Lung (tissue), 12 donors: ENCODE measurements around the gene AP4B1. TPM values are rescaled to one million over a fixed set of nuclear protein-coding genes. Genes with fewer than 3 reads are reported as not detected.

Experiments
- ATAC-seq: fragments of 200-7000 bp; cut with Tn5 transposase; one replicate; pipeline ENCODE4 v1.9.1; 2020; ENCODE audit warnings: moderate number of reproducible peaks; ENCODE audit not compliant: insufficient read depth, low FRiP score
- DNase-seq, 3 donors: peaks; one replicate each; pipeline ENCODE4 v3.0.0-alpha.2; 2013 to 2017
- H3K27ac ChIP-seq, 2 donors: one replicate each; pipeline ENCODE4 v1.5.1; 2013; ENCODE audit warnings: mild to moderate bottlenecking in 2 of 2, moderate library complexity in 2 of 2, control low read depth in 1 of 2, inconsistent platforms in 1 of 2, low read depth in 1 of 2, low read length in 1 of 2
- H3K27me3 ChIP-seq, 3 donors: one replicate each; pipeline ENCODE4 v1.5.1; 2013; ENCODE audit warnings: low read length in 2 of 3; ENCODE audit not compliant: control insufficient read depth in 3 of 3, insufficient read depth in 3 of 3
- H3K36me3 ChIP-seq, 4 donors: one replicate each; pipeline ENCODE4 v1.5.1; 2013; ENCODE audit warnings: low read length in 4 of 4, mild to moderate bottlenecking in 1 of 4, moderate library complexity in 1 of 4; ENCODE audit not compliant: control insufficient read depth in 4 of 4, insufficient read depth in 4 of 4
- H3K4me1 ChIP-seq, 5 donors: one replicate each; pipeline ENCODE4 v1.5.1; 2013; ENCODE audit warnings: low read length in 5 of 5, mild to moderate bottlenecking in 2 of 5, moderate library complexity in 1 of 5; ENCODE audit not compliant: control insufficient read depth in 5 of 5, insufficient read depth in 5 of 5
- H3K4me3 ChIP-seq: one replicate; pipeline ENCODE4 v1.5.1; 2013; ENCODE audit warnings: mild to moderate bottlenecking, control low read depth, moderate library complexity
- H3K9ac ChIP-seq, 2 donors: one replicate each; pipeline ENCODE4 v1.5.1; 2013; ENCODE audit warnings: low read length in 2 of 2, control low read depth in 1 of 2; ENCODE audit not compliant: insufficient read depth in 1 of 2
- H3K9me3 ChIP-seq, 4 donors: one replicate each; pipeline ENCODE4 v1.5.1; 2013; ENCODE audit warnings: low read length in 3 of 4, mild to moderate bottlenecking in 1 of 4, moderate library complexity in 1 of 4; ENCODE audit not compliant: control insufficient read depth in 4 of 4, insufficient read depth in 3 of 4
- CTCF ChIP-seq: IDR thresholded peaks from 2 replicates; pipeline ENCODE4 v1.5.1; 2012; ENCODE audit warnings: mild to moderate bottlenecking; ENCODE audit errors: control extremely low read depth, extremely low read depth
- WGBS, 2 donors: extraction: QIAGEN DNeasy Blood & Tissue Kit; methylation state at CpG; one replicate each; pipeline ENCODE4 v1.1.7; 2013; 5-methylcytosine and 5-hydroxymethylcytosine counted together
- polyA plus RNA-seq, 2 donors: library from polyadenylated mRNA; stranded (reverse); fragments of 200-250 nt; gene quantifications; one replicate each; pipeline ENCODE4 v1.2.1, GENCODE V29; 2013
- total RNA-seq, 2 donors: library from RNA; depleted of rRNA in 1 of 2; stranded (reverse); fragments of >200 nt in 1 of 2; gene quantifications; one replicate each; pipeline ENCODE4 v1.2.1, GENCODE V29; 2014 to 2021
- donor health status: control.
- donor health status: control.
- donor health status: Bipolar disorder and iron deficiency.
- donor health status: healthy.
- donor health status: DM: yes; HTN: yes; CAD: no.

Gene AP4B1
- total and polyA plus RNA-seq, 4 donors, result 12.8 to 43.9 (median 18.9) TPM

DNA sequence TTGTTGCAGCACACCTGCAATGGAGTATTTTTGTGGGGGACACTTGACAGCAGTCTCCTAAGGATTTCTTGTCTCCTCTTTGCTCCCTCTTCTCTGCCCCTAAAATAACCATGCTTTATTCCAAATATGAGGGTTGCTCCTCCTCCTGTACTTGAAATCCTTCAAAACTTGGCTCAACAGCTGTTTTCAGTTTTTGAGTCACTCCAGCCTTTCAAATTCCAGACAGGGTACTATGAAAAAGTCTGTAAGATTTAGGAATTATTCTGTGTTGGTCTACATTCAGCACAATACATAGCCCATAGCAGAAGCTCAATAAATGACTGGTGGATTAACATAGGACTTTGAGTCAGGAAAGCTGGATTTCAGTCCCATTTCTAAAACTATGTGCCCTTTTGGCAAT, 5.5 kb downstream of the AP4B1 start:
- H3K9me3 ChIP-seq, result no peaks in the 10 kb centered on the region
- H3K27ac ChIP-seq, result no peak overlapping the region

DNA sequence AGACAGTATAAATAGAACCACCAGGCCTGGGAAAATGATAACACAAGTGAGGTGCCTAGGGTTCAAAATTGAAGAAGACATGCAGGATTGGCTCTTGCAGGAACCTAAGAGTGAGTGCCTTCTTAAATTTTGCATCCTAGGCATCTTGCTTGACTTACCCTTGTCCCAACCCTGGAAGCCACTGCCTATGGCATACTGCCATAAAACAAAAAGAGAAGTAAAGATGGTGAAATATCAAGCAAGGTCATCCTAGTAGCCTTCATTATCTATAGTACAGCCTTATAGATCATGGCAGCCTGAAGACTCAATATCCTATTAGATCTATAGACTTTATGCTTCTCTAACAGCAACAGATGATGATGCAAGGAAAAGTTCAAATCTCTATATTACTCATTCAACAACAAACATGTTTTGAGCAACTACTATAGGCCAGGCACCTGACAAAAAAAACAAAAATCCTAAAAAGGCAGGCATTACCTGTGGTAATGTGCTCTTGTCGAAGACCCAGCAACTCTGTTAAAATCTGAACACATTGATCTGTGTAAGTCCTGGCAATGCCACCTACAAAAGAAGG, 6.3 kb downstream of the AP4B1 start:
- Histone ChIP-seq H3K9ac (no peak overlapping the region), H3K27ac (no peak overlapping the region), H3K4me1 (peaks cover 0 to 7% (median 0%) of the 10 kb centered on the region in 5 donors), H3K4me3 (no peak overlapping the region), H3K36me3 (peaks cover 22 to 31% (median 27%) of the 10 kb centered on the region in 4 donors), H3K27me3 (no peaks in the 10 kb centered on the region), H3K9me3 (no peaks in the 10 kb centered on the region)
- no peak for TF ChIP-seq CTCF
- DNase-seq (no peak), ATAC-seq (no peak)
- 94 to 95% methylated on average over 1 of the region's 1 CpG for WGBS, 2 donors

More for the DNA sequence above, 5.5 kb downstream of the AP4B1 start:
- H3K36me3 ChIP-seq, result peaks cover 20 to 31% (median 25%) of the 10 kb centered on the region in 4 donors
- no peak overlapping the region for H3K9ac ChIP-seq
- DNase-seq (peak in 2 of 3 donors; percentile 72 to 77), ATAC-seq (no peak)
- peaks cover 0 to 13% (median 7%) of the 10 kb centered on the region in 5 donors for H3K4me1 ChIP-seq
- H3K4me3 ChIP-seq, result no peak overlapping the region
- no peaks in the 10 kb centered on the region for H3K27me3 ChIP-seq
- TF ChIP-seq CTCF, result no peak

- H3K4me1 ChIP-seq, result peaks cover 0 to 7% (median 0%) of the 10 kb centered on the region in 5 donors
- H3K27me3 ChIP-seq, result no peaks in the 10 kb centered on the region
- ATAC-seq (no peak), DNase-seq (no peak)
- no peak for TF ChIP-seq CTCF
- no peak overlapping the region for H3K27ac ChIP-seq
- H3K36me3 ChIP-seq, result peaks cover 20 to 31% (median 24%) of the 10 kb centered on the region in 4 donors
- 94 to 96% methylated on average over 8 of the region's 8 CpGs for WGBS, 2 donors
- no peaks in the 10 kb centered on the region for H3K9me3 ChIP-seq
- H3K4me3 ChIP-seq, result no peak overlapping the region
- H3K9ac ChIP-seq, result no peak overlapping the region
Measured at GRCh38 chr1:113895961-113896360, 8.6 kb downstream of the AP4B1 start.

DNA sequence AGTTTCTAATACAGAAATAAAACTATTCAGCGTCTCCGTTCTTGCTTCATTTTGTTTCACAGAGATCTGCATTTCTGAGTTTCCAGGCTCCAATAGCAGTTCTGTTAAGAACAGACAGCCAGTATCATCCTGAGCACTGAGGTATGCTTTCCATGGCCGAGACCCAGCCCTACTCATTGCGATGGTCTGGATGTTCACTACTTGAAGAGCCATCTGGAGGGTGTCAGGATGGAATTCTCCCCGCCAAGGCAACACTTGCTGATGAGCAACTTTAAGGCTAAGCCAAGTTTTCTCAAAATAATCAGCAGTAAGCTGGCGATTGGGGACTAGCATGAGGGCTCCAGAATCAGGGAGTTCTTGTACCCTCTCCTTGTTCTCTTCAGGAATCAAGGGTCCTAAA, 9.5 kb downstream of the AP4B1 start:
- ATAC-seq, result no peak
- Histone ChIP-seq H3K27ac (no peak overlapping the region), H3K4me3 (no peak overlapping the region), H3K9ac (no peak overlapping the region), H3K9me3 (no peaks in the 10 kb centered on the region), H3K4me1 (peaks cover 0 to 7% (median 0%) of the 10 kb centered on the region in 5 donors), H3K36me3 (peaks cover 19 to 31% (median 23%) of the 10 kb centered on the region in 4 donors), H3K27me3 (no peaks in the 10 kb centered on the region)
- DNase-seq, result no peak
- TF ChIP-seq CTCF, result no peak
- WGBS, 2 donors, result 93 to 94% methylated on average over 6 of the region's 6 CpGs
